Hepatocyte (in vitro differentiated cells): ENCODE measurements around the gene LAT.

Experiments used
- CTCF ChIP-seq: fragments of 200-600 bp; sonication (generic); IDR thresholded peaks from 2 replicates; pipeline ENCODE4 v1.5.1; 2016; ENCODE audit warnings: antibody characterized with exemption, mild to moderate bottlenecking; ENCODE audit not compliant: poor library complexity
- EZH2 ChIP-seq: fragments of 200-600 bp; sonication (generic); IDR thresholded peaks from 2 replicates; pipeline ENCODE4 v1.6.1; 2016; ENCODE audit warnings: antibody characterized with exemption, mild to moderate bottlenecking, borderline replicate concordance

GRCh38 chr16:28982418-28982817 is 2.4 kb upstream of the LAT start:
- TF ChIP-seq CTCF (no peak), EZH2 (no peak)
